Measurements from ENCODE around the gene CUL2.

Gene CUL2

DNA sequence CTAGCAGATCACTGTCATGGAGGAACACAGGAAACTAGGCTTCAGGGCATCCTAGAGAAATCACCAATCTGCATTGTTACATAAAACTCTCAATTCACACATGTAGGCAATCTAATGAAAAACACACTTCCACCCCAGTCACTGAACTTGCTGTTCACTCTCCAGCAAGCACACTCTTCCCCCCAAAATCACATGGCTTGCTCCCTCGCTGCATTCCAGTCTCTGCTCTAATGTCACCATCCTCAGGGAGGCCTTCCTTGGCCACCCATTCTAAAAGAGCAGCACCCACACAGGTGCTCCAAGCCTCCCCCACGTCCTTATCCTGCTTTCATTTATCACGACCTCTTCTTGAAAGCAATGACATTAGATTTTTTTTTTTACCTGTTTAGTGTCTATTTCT, 19.6 kb downstream of the CUL2 start:
- ATAC-seq (ENCODE audit: insufficient read depth, low read depth): no peak
- Histone ChIP-seq H3K36me3 (ENCODE audit: insufficient read depth, low read length) (peaks cover 30% of the 10 kb centered on the region), H3K79me2 (ENCODE audit: insufficient read depth, low read length) (peaks cover 36% of the 10 kb centered on the region), H3K27ac (ENCODE audit: low read length) (no peak overlapping the region), H3K9me3 (ENCODE audit: insufficient read depth, low read length, severe bottlenecking) (no peaks in the 10 kb centered on the region), H3K9ac (ENCODE audit: low read depth, low read length) (no peak overlapping the region), H4K20me1 (ENCODE audit: insufficient read depth, low read length) (peaks cover 16% of the 10 kb centered on the region), H3K4me1 (ENCODE audit: insufficient read depth, low read length) (no peaks in the 10 kb centered on the region), H3K27me3 (ENCODE audit: insufficient read depth, low read length, poor library complexity) (no peaks in the 10 kb centered on the region), H2AFZ (ENCODE audit: low read depth, low read length) (no peak overlapping the region), H3K4me3 (ENCODE audit: low read depth in 1 of 2, low read length in 2 of 2) (no peak overlapping the region), H3K4me2 (ENCODE audit: insufficient read depth, low read length) (no peak overlapping the region)
- TF ChIP-seq, protein P1, sequence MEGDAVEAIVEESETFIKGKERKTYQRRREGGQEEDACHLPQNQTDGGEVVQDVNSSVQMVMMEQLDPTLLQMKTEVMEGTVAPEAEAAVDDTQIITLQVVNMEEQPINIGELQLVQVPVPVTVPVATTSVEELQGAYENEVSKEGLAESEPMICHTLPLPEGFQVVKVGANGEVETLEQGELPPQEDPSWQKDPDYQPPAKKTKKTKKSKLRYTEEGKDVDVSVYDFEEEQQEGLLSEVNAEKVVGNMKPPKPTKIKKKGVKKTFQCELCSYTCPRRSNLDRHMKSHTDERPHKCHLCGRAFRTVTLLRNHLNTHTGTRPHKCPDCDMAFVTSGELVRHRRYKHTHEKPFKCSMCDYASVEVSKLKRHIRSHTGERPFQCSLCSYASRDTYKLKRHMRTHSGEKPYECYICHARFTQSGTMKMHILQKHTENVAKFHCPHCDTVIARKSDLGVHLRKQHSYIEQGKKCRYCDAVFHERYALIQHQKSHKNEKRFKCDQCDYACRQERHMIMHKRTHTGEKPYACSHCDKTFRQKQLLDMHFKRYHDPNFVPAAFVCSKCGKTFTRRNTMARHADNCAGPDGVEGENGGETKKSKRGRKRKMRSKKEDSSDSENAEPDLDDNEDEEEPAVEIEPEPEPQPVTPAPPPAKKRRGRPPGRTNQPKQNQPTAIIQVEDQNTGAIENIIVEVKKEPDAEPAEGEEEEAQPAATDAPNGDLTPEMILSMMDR (IDR thresholded peaks at IDR 0.05; ENCODE audit: borderline replicate concordance, extremely low read depth, low read length, poor library complexity, severe bottlenecking): no peak
- TF ChIP-seq EZH2 (IDR thresholded peaks at IDR 0.05; ENCODE audit: borderline replicate concordance, low read depth, low read length, severe bottlenecking): no peak
- no peak for DNase-seq

DNA sequence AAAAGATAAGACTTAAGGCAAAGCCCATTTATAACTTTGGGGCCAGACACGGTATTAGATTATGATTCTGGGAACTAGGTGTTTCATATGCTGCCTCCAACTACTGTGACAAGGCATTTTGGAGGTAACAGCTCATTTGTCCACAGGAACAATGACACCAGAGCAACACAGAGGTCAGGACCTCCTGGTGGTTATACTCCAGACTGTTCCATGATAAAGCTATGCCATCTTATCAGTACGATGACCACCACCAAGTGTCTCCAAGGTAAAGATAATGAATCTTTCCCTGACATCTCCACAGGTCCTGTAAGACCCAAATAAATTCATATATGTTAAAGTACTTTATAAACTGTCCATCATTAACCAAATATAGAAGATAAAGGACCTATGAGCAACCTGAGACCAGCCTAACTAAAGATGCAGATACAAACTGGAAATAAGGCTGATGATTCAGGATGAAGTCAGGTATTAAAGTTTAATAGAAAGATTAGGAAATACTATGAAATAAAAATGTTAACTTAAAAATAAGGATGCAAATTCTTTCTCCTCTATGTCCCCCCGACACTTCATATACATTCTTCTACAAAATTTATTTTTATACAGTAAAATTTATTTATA, 26.2 kb downstream of the CUL2 start:
- no peaks in the 10 kb centered on the region for H3K4me1 ChIP-seq (ENCODE audit: insufficient read depth, low read length)
- H3K9me3 ChIP-seq (ENCODE audit: insufficient read depth, low read length, severe bottlenecking): no peaks in the 10 kb centered on the region
- peaks cover 66% of the 10 kb centered on the region for H3K36me3 ChIP-seq (ENCODE audit: insufficient read depth, low read length)
- no peak overlapping the region for H3K27ac ChIP-seq (ENCODE audit: low read length)
- no peak overlapping the region for H3K4me2 ChIP-seq (ENCODE audit: insufficient read depth, low read length)
- TF ChIP-seq, protein P1 (IDR thresholded peaks at IDR 0.05; ENCODE audit: borderline replicate concordance, extremely low read depth, low read length, poor library complexity, severe bottlenecking): no peak
- TF ChIP-seq EZH2 (IDR thresholded peaks at IDR 0.05; ENCODE audit: borderline replicate concordance, low read depth, low read length, severe bottlenecking): no peak
- no peak for ATAC-seq (ENCODE audit: insufficient read depth, low read depth)
- H2AFZ ChIP-seq (ENCODE audit: low read depth, low read length): no peak overlapping the region
- H3K79me2 ChIP-seq (ENCODE audit: insufficient read depth, low read length): peaks cover 4% of the 10 kb centered on the region; the same call in 1 of the 2 replicates
- H3K4me3 ChIP-seq (ENCODE audit: low read depth in 1 of 2, low read length in 2 of 2): no peak overlapping the region
- H3K27me3 ChIP-seq (ENCODE audit: insufficient read depth, low read length, poor library complexity): no peaks in the 10 kb centered on the region
- no peak overlapping the region for H3K9ac ChIP-seq (ENCODE audit: low read depth, low read length)
- H4K20me1 ChIP-seq (ENCODE audit: insufficient read depth, low read length): no peaks in the 10 kb centered on the region
- no peak for DNase-seq

DNA sequence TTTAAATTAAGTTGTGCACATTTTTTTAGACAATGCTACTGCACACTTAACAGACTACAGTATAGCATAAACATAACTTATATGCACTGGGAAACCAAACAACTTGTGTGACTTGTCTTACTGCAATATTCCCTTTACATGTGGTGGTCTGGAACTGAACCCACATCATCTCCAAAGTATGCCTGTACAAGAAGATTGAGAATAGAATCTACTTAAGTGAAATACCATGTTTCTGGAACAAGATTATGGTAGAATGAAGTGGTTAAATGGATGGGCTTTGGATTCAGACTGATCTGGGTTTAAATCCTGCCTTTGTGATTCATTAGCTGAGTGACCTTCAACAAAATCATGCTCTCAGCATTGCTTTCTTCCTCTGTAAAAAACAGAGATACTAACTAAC, 30.7 kb downstream of the CUL2 start:
- Histone ChIP-seq H2AFZ (ENCODE audit: low read depth, low read length) (no peak overlapping the region), H4K20me1 (ENCODE audit: insufficient read depth, low read length) (no peaks in the 10 kb centered on the region; the same call in 1 of the 2 replicates), H3K9me3 (ENCODE audit: insufficient read depth, low read length, severe bottlenecking) (no peaks in the 10 kb centered on the region), H3K4me3 (ENCODE audit: low read depth in 1 of 2, low read length in 2 of 2) (no peak overlapping the region), H3K9ac (ENCODE audit: low read depth, low read length) (no peak overlapping the region), H3K27ac (ENCODE audit: low read length) (no peak overlapping the region), H3K27me3 (ENCODE audit: insufficient read depth, low read length, poor library complexity) (no peaks in the 10 kb centered on the region), H3K79me2 (ENCODE audit: insufficient read depth, low read length) (peaks cover 6% of the 10 kb centered on the region), H3K36me3 (ENCODE audit: insufficient read depth, low read length) (peaks cover 71% of the 10 kb centered on the region), H3K4me1 (ENCODE audit: insufficient read depth, low read length) (no peaks in the 10 kb centered on the region), H3K4me2 (ENCODE audit: insufficient read depth, low read length) (no peak overlapping the region)
- DNase-seq (no peak), ATAC-seq (ENCODE audit: insufficient read depth, low read depth) (no peak)
- TF ChIP-seq EZH2 (IDR thresholded peaks at IDR 0.05; ENCODE audit: borderline replicate concordance, low read depth, low read length, severe bottlenecking): no peak
- TF ChIP-seq, protein P1 (IDR thresholded peaks at IDR 0.05; ENCODE audit: borderline replicate concordance, extremely low read depth, low read length, poor library complexity, severe bottlenecking): no peak
